Mucosa of descending colon (tissue), 3 donors: ENCODE results near the gene IFT81. TPM values are rescaled to one million over a fixed set of nuclear protein-coding genes. Genes with fewer than 3 reads are reported as not detected.
"Not testable (repeated sequence)": the region's sequence is repeated elsewhere in the genome, so short reads cannot be mapped to it uniquely, and the experiment has no call there.

Source experiments
- ATAC-seq: fragments of 200-7000 bp; cut with Tn5 transposase; one replicate; pipeline ENCODE4 v1.9.1; 2020; ENCODE audit warnings: mild to moderate bottlenecking, moderate library complexity
- DNase-seq, 3 donors: peaks; one replicate each; pipeline ENCODE4 v3.0.0-alpha.2; 2020
- H3K36me3 ChIP-seq: fragments of 200-600 bp; one replicate; pipeline ENCODE4 v1.8.0; 2021; ENCODE audit warnings: low read depth, mild to moderate bottlenecking
- H3K4me1 ChIP-seq: fragments of 200-600 bp; one replicate; pipeline ENCODE4 v1.8.0; 2021; ENCODE audit warnings: low read depth, mild to moderate bottlenecking
- H3K4me3 ChIP-seq: fragments of 200-600 bp; one replicate; pipeline ENCODE4 v1.8.0; 2021; ENCODE audit warnings: mild to moderate bottlenecking
- H3K9me3 ChIP-seq: fragments of 200-600 bp; one replicate; pipeline ENCODE4 v1.8.0; 2021; ENCODE audit warnings: mild to moderate bottlenecking
- CTCF ChIP-seq: fragments of 200-600 bp; IDR thresholded peaks from one replicate; pipeline ENCODE4 v1.8.0; 2022; ENCODE audit warnings: antibody characterized with exemption, mild to moderate bottlenecking
- intact Hi-C, 2 donors: fragments of 100-400 bp; cut with DNase I in 1 of 2; cut with micrococcal nuclease in 1 of 2; formaldehyde crosslinking; loops; one replicate each; pipeline versions ENCODE4 v1.11.0 to v1.11.1; 2022; cut with DNase I, micrococcal nuclease
- total RNA-seq, 3 donors: library from RNA; stranded (reverse); fragmentation: NEBNext Ultra II Directional in 2 of 3; extraction: Animal tissue kit (Norgen Biotek cat#: 25700) in 2 of 3; gene quantifications; one replicate each; pipeline versions ENCODE4 v1.2.1 to v1.2.4, GENCODE V29; 2021 to 2023
- donor health status: DM: no; HTN: no; CAD: no; lungs with moderate emphysema.
- donor health status: DM: no; HTN: no; CAD: no.
- donor health status: DM: no; HTN: yes; CAD: no.

The IFT81 gene
- total RNA-seq, 3 donors from 2014 or later: 3.8 to 12.7 (median 6.3) TPM

GRCh38 chr12:110084314-110085015, 39.7 kb upstream of the IFT81 start:
- ATAC-seq (no peak), DNase-seq (no peak)
- Histone ChIP-seq H3K9me3 (no peaks in the 10 kb centered on the region), H3K36me3 (no peaks in the 10 kb centered on the region), H3K4me1 (no peaks in the 10 kb centered on the region), H3K4me3 (no peak overlapping the region)
- no peak for TF ChIP-seq CTCF
- intact Hi-C loops: no loop called here

- H3K36me3 ChIP-seq, H3K9me3 ChIP-seq, intact Hi-C loops, ATAC-seq, H3K4me3 ChIP-seq, H3K4me1 ChIP-seq, DNase-seq: not testable (repeated sequence)
These were observed 35.9 kb upstream of the IFT81 start for GRCh38 chr12:110088216-110088615.

GRCh38 chr12:110088936-110089335, 35.2 kb upstream of the IFT81 start:
- Histone ChIP-seq H3K9me3 (no peaks in the 10 kb centered on the region), H3K4me3 (no peak overlapping the region), H3K36me3 (no peaks in the 10 kb centered on the region), H3K4me1 (no peaks in the 10 kb centered on the region)
- no peak for DNase-seq
- intact Hi-C loops: no loop called here
- peak; percentile 17 for ATAC-seq
- no peak for TF ChIP-seq CTCF

GRCh38 chr12:110090266-110091135, 33.7 kb upstream of the IFT81 start:
- Histone ChIP-seq H3K36me3 (no peaks in the 10 kb centered on the region), H3K9me3 (no peaks in the 10 kb centered on the region), H3K4me3 (no peak overlapping the region), H3K4me1 (no peaks in the 10 kb centered on the region)
- DNase-seq: no peak
- intact Hi-C loops: loop anchor here in 1 of 2 donors (10.0 kb wide), 1 partner anchor 344 kb away; no protein-coding TSS in a partner anchor
- ATAC-seq: no peak
- no peak for TF ChIP-seq CTCF

- intact Hi-C loops: loop anchor here in 1 of 2 donors (10.0 kb wide), 1 partner anchor 344 kb away; no protein-coding TSS in a partner anchor
- Histone ChIP-seq H3K4me1 (no peaks in the 10 kb centered on the region), H3K36me3 (no peaks in the 10 kb centered on the region), H3K4me3 (no peak overlapping the region), H3K9me3 (no peaks in the 10 kb centered on the region)
- no peak for ATAC-seq
- no peak for DNase-seq
- TF ChIP-seq CTCF: no peak
These were observed 32.9 kb upstream of the IFT81 start for GRCh38 chr12:110091136-110091711.
